ENCODE results near the gene GOSR1.
"Not testable (repeated sequence)": the region's sequence is repeated elsewhere in the genome, so short reads cannot be mapped to it uniquely, and the experiment has no call there.

The GOSR1 gene

DNA sequence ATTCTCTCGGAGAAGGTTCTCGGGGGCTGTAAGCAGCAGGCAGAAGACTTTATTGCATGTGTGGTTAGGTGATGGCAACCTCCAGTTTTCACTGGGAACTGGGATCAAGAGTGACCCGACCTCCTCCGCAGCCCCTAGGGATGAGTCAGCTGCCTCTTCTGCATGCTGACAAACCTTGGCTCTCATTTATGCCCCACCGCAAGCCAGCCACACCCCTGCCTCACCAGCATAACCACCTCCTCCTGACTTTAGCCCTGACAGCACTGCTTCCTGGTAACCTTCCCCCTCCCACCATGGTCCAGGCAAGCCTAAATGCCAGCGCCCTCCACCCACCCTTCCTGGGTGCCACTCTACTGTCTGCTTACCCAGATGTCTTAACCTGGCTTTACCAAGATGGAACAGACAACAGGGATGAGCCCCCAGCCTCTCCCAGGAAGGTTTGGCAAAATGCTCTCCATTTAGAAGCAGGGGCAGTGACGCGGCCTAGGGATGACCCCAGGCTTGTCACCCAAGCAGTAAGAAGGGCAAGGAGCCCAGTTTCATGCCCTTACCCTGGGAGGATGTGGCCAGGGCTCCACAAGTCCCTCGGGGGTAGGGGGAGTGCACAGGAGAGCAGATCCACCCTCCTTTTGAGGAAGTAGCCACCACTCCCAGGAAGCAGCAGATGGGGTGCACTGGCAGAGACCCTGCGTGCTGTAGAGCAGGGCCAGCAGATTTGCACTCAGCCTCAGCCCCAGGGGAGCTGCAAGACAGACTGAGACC lies 73.5 kb downstream of the GOSR1 start:
- Histone ChIP-seq H3K4me3 (ENCODE audit: control insufficient read depth in 1 of 7, extremely low read depth in 1 of 7, insufficient read depth in 4 of 7, low read depth in 2 of 7, low read length in 6 of 7) (no peak overlapping the region), H3K4me1 (ENCODE audit: control extremely low read depth in 1 of 4, control insufficient read depth in 4 of 4, insufficient read depth in 4 of 4, low read length in 3 of 4) (peaks cover 0 to 20% (median 9%) of the 10 kb centered on the region in 4 experiments), H3K27me3 (replicated peaks in 2 of 5; ENCODE audit: control insufficient read depth in 4 of 5, insufficient read depth in 5 of 5, low read length in 4 of 5) (no peaks in the 10 kb centered on the region), H3K9me3 (ENCODE audit: control extremely low read depth in 1 of 5, control insufficient read depth in 4 of 5, insufficient read depth in 2 of 5, low read depth in 1 of 5, low read length in 4 of 5) (no peaks in the 10 kb centered on the region), H3K27ac (ENCODE audit: insufficient read depth in 1 of 2, low read depth in 1 of 2, low read length in 2 of 2, poor library complexity in 1 of 2, severe bottlenecking in 2 of 2) (no peak overlapping the region), H3K36me3 (ENCODE audit: control insufficient read depth in 4 of 4, insufficient read depth in 4 of 4, low read length in 3 of 4) (no peaks in the 10 kb centered on the region)
- 75% methylated on average over 9 of the region's 10 CpGs for WGBS (ENCODE audit: insufficient coverage)
- peak in 2 of 3 donors; percentile 58 to 70 for DNase-seq
- POLR2A ChIA-PET, result no interaction called here
- CTCF ChIA-PET, result no interaction called here

DNA sequence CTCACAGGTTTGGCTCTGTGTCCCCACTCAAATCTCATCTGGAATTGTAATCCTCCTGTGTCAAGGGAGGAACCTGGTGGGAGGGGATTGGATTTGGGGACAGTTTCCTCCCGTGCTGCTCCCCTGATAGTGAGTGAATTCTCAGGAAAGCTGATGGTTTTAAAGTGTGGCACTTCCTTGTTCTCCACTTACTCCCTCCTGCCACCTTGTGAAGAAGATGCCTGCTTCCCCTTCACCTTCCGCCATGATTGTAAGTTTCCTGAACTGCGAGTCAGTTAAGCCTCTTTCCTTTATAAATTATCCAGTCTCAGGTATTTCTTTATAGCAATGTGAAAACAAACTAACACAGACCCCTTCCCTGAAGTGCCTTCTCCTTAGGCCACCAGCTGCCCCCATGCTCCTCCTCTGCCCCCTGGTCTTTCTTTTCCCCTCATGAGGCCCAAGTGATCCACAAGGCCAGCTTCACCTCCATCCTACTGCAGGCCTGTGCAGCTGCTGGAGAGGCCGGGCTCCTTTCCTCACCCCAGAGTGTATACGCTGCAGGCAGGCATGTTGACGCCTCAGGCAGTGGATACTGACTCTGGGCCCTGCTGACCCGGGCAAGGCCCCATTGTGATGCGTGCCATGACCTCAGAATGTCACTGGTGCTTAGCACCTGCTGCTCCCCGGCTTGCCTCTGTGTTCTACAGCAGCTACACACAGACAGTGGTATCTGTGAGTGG lies 74.2 kb downstream of the GOSR1 start:
- peaks cover 0 to 20% (median 9%) of the 10 kb centered on the region in 4 experiments for H3K4me1 ChIP-seq (ENCODE audit: control extremely low read depth in 1 of 4, control insufficient read depth in 4 of 4, insufficient read depth in 4 of 4, low read length in 3 of 4)
- H3K27me3 ChIP-seq (replicated peaks in 2 of 5; ENCODE audit: control insufficient read depth in 4 of 5, insufficient read depth in 5 of 5, low read length in 4 of 5); H3K4me3 ChIP-seq (ENCODE audit: control insufficient read depth in 1 of 7, extremely low read depth in 1 of 7, insufficient read depth in 4 of 7, low read depth in 2 of 7, low read length in 6 of 7); H3K27ac ChIP-seq (ENCODE audit: insufficient read depth in 1 of 2, low read depth in 1 of 2, low read length in 2 of 2, poor library complexity in 1 of 2, severe bottlenecking in 2 of 2); DNase-seq; POLR2A ChIA-PET; CTCF ChIA-PET; H3K36me3 ChIP-seq (ENCODE audit: control insufficient read depth in 4 of 4, insufficient read depth in 4 of 4, low read length in 3 of 4); H3K9me3 ChIP-seq (ENCODE audit: control extremely low read depth in 1 of 5, control insufficient read depth in 4 of 5, insufficient read depth in 2 of 5, low read depth in 1 of 5, low read length in 4 of 5): not testable (repeated sequence)
- 96% methylated on average over 8 of the region's 9 CpGs for WGBS (ENCODE audit: insufficient coverage)

DNA sequence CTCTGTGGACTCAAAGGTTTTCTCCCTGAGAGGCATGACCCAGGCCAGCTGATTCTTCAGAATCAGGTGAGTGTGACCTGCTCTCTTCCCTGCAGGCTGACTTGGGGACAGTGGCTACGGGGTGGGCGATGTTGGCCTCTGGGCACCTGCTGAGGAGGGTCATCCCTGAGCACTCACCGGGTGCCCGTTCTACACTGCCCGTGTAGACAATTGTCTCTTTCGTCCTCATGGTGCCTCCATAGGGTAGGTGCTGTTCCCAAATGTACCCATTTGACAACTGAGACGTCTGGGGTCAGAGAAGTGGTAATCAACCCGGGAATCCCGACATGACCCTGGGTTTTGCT lies 74.8 kb downstream of the GOSR1 start:
- H3K27ac ChIP-seq (ENCODE audit: insufficient read depth in 1 of 2, low read depth in 1 of 2, low read length in 2 of 2, poor library complexity in 1 of 2, severe bottlenecking in 2 of 2), result no peak overlapping the region
- no peaks in the 10 kb centered on the region for H3K9me3 ChIP-seq (ENCODE audit: control extremely low read depth in 1 of 5, control insufficient read depth in 4 of 5, insufficient read depth in 2 of 5, low read depth in 1 of 5, low read length in 4 of 5)
- ChIA-PET CTCF (no interaction called here), POLR2A (no interaction called here)
- no peaks in the 10 kb centered on the region for H3K27me3 ChIP-seq (replicated peaks in 2 of 5; ENCODE audit: control insufficient read depth in 4 of 5, insufficient read depth in 5 of 5, low read length in 4 of 5)
- DNase-seq, result no peak
- WGBS (ENCODE audit: insufficient coverage), result 90% methylated on average over 9 of the region's 9 CpGs
- peaks cover 0 to 20% (median 9%) of the 10 kb centered on the region in 4 experiments for H3K4me1 ChIP-seq (ENCODE audit: control extremely low read depth in 1 of 4, control insufficient read depth in 4 of 4, insufficient read depth in 4 of 4, low read length in 3 of 4)
- H3K36me3 ChIP-seq (ENCODE audit: control insufficient read depth in 4 of 4, insufficient read depth in 4 of 4, low read length in 3 of 4), result no peaks in the 10 kb centered on the region
- H3K4me3 ChIP-seq (ENCODE audit: control insufficient read depth in 1 of 7, extremely low read depth in 1 of 7, insufficient read depth in 4 of 7, low read depth in 2 of 7, low read length in 6 of 7), result no peak overlapping the region

DNA sequence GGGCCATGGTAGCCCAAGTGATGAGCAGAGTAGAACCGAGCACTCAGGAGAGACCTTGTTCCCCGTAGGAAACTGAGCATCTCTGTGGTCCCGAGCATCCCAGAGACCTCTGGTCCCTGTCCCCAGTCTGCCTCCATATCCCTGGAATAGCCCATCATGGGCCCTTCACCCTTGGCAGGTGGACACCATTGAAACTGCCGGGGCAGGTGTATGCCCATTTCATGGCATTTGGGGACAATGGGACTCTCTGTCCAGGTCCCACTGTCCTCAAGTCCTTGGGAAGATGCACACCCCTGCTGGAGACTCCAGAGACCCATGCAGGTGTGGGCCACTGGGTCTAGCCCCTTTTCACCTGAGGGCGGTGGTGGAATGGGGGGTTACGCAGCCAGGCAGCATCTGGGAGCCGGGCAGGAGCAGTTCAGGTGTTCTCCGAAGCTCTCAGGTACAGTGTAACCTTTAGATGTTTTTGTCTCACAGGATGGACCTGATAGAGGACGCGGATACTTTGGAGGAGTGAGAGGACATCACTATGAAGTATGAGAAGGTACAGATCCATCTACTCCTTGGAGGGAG lies 75.9 kb downstream of the GOSR1 start:
- Histone ChIP-seq H3K4me1 (ENCODE audit: control extremely low read depth in 1 of 4, control insufficient read depth in 4 of 4, insufficient read depth in 4 of 4, low read length in 3 of 4) (peaks cover 0 to 20% (median 9%) of the 10 kb centered on the region in 4 experiments), H3K27ac (ENCODE audit: insufficient read depth in 1 of 2, low read depth in 1 of 2, low read length in 2 of 2, poor library complexity in 1 of 2, severe bottlenecking in 2 of 2) (no peak overlapping the region), H3K4me3 (ENCODE audit: control insufficient read depth in 1 of 7, extremely low read depth in 1 of 7, insufficient read depth in 4 of 7, low read depth in 2 of 7, low read length in 6 of 7) (no peak overlapping the region), H3K36me3 (ENCODE audit: control insufficient read depth in 4 of 4, insufficient read depth in 4 of 4, low read length in 3 of 4) (no peaks in the 10 kb centered on the region), H3K27me3 (replicated peaks in 2 of 5; ENCODE audit: control insufficient read depth in 4 of 5, insufficient read depth in 5 of 5, low read length in 4 of 5) (no peaks in the 10 kb centered on the region), H3K9me3 (ENCODE audit: control extremely low read depth in 1 of 5, control insufficient read depth in 4 of 5, insufficient read depth in 2 of 5, low read depth in 1 of 5, low read length in 4 of 5) (no peaks in the 10 kb centered on the region)
- 98% methylated on average over 9 of the region's 10 CpGs for WGBS (ENCODE audit: insufficient coverage)
- ChIA-PET CTCF (no interaction called here), POLR2A (no interaction called here)
- no peak for DNase-seq

DNA sequence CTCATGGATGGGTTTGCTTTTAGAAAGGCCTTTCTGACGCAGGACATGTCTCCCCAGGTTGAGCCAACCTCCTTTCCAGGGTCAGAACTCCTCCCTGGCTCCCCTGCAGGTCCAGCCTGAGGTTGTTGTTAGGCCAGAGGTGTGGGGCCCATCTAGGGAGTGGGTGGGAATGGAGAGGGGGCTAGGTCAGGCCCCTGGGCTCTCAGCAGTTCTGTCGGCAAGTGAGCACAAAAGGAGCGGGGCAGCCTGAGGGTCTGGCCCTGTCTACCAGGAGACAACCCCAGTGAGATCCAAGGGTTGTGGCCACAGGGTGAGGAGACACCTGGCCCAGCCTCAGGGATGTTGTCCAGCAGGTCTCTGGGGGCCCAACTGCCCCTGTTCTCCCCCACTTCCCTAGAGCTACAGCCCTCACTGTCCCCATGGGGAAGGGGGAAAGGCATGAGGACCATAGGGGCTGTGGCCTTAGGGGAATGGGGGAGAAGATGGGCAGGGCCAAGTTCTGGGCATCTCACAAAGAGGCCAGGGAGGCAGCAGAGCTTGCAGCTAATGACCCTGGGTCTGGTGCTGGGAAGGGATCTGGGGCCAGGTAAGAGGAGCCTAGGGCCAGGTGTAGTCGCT lies 76.7 kb downstream of the GOSR1 start:
- H3K4me3 ChIP-seq (ENCODE audit: control insufficient read depth in 1 of 7, extremely low read depth in 1 of 7, insufficient read depth in 4 of 7, low read depth in 2 of 7, low read length in 6 of 7); DNase-seq; CTCF ChIA-PET; H3K9me3 ChIP-seq (ENCODE audit: control extremely low read depth in 1 of 5, control insufficient read depth in 4 of 5, insufficient read depth in 2 of 5, low read depth in 1 of 5, low read length in 4 of 5); H3K36me3 ChIP-seq (ENCODE audit: control insufficient read depth in 4 of 4, insufficient read depth in 4 of 4, low read length in 3 of 4); H3K27ac ChIP-seq (ENCODE audit: insufficient read depth in 1 of 2, low read depth in 1 of 2, low read length in 2 of 2, poor library complexity in 1 of 2, severe bottlenecking in 2 of 2); H3K27me3 ChIP-seq (replicated peaks in 2 of 5; ENCODE audit: control insufficient read depth in 4 of 5, insufficient read depth in 5 of 5, low read length in 4 of 5); POLR2A ChIA-PET: not testable (repeated sequence)
- 100% methylated on average over 3 of the region's 4 CpGs for WGBS (ENCODE audit: insufficient coverage)
- H3K4me1 ChIP-seq (ENCODE audit: control extremely low read depth in 1 of 4, control insufficient read depth in 4 of 4, insufficient read depth in 4 of 4, low read length in 3 of 4), result peaks cover 0 to 20% (median 9%) of the 10 kb centered on the region in 4 experiments

DNA sequence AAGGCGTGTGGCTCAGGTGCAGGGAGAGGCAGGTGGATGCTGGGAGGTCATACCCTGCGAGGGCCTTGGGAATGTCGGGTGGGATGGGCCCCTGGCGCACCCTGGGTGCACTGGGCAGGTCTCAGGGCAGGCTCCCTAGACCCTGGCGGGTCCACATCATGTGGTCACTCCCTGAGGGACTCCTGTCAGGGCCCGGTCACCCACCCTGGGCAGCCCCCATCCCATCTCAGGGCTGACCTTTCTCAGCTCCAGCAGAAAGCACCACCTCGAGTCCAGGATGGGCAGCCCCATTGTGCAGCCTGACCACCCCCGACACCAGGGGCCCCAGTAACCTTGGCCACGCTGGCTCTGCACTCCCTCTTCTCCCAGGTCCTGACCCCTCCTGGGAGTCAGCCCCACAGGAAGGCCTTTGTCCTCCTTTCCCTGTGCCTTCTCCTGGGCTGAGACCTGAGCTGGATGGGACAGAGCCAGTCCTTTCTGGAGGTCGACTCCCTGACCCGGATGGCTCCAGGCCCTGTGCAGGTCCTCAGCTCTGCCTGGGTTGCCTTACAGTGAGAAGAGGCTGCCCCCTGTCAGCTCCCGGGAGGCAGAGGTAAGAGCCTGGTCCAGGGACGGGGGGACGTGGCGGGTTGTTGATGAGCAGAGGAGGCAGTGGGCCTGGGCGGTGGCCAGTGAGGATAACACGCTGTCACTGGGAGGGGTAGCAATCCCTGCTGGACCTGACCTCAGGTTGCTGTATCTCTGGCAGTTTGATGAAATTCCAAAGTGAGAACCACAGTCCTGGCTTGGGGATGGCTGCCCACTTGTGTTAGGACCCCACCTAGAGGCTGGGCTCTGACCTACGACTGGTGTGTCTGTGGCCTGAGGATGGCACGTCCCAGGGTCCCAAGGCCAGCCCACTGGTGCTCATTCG lies 77.9 kb downstream of the GOSR1 start:
- no peak overlapping the region for H3K27ac ChIP-seq (ENCODE audit: insufficient read depth in 1 of 2, low read depth in 1 of 2, low read length in 2 of 2, poor library complexity in 1 of 2, severe bottlenecking in 2 of 2)
- CTCF ChIA-PET, result interaction anchor here (1.2 kb wide), 1 partner anchor 255 kb away, joined by 3 read pairs; no protein-coding TSS in a partner anchor
- no peak overlapping the region for H3K4me3 ChIP-seq (ENCODE audit: control insufficient read depth in 1 of 7, extremely low read depth in 1 of 7, insufficient read depth in 4 of 7, low read depth in 2 of 7, low read length in 6 of 7)
- DNase-seq, result peak in 2 of 3 donors; percentile 12 to 20
- no peaks in the 10 kb centered on the region for H3K9me3 ChIP-seq (ENCODE audit: control extremely low read depth in 1 of 5, control insufficient read depth in 4 of 5, insufficient read depth in 2 of 5, low read depth in 1 of 5, low read length in 4 of 5)
- H3K27me3 ChIP-seq (replicated peaks in 2 of 5; ENCODE audit: control insufficient read depth in 4 of 5, insufficient read depth in 5 of 5, low read length in 4 of 5), result no peaks in the 10 kb centered on the region
- peaks cover 0 to 17% (median 9%) of the 10 kb centered on the region in 4 experiments for H3K4me1 ChIP-seq (ENCODE audit: control extremely low read depth in 1 of 4, control insufficient read depth in 4 of 4, insufficient read depth in 4 of 4, low read length in 3 of 4)
- WGBS (ENCODE audit: insufficient coverage), result 91% methylated on average over 17 of the region's 20 CpGs
- POLR2A ChIA-PET, result no interaction called here
- no peaks in the 10 kb centered on the region for H3K36me3 ChIP-seq (ENCODE audit: control insufficient read depth in 4 of 4, insufficient read depth in 4 of 4, low read length in 3 of 4)
